Mucosa of stomach (tissue), 1 donor: ENCODE measurements around the gene ST6GALNAC4.

ENCODE experiments used
- H3K27me3 ChIP-seq: one replicate; pipeline ENCODE4 v1.7.0; 2013; ENCODE audit warnings: mild to moderate bottlenecking, low read length; ENCODE audit not compliant: control insufficient read depth, insufficient read depth
- H3K36me3 ChIP-seq: one replicate; pipeline ENCODE4 v1.7.0; 2013; ENCODE audit warnings: low read length; ENCODE audit not compliant: control insufficient read depth, insufficient read depth
- H3K4me1 ChIP-seq: one replicate; pipeline ENCODE4 v1.7.0; 2013; ENCODE audit warnings: mild to moderate bottlenecking, low read length; ENCODE audit not compliant: control insufficient read depth, insufficient read depth
- H3K4me3 ChIP-seq: one replicate; pipeline ENCODE4 v1.7.0; 2013; ENCODE audit warnings: low read length
- H3K9ac ChIP-seq: one replicate; pipeline ENCODE4 v1.7.0; 2013; ENCODE audit warnings: mild to moderate bottlenecking, low read length, moderate library complexity
- H3K9me3 ChIP-seq: one replicate; pipeline ENCODE4 v1.7.0; 2013; ENCODE audit warnings: mild to moderate bottlenecking, low read length, moderate library complexity; ENCODE audit not compliant: control insufficient read depth
- donor health status: Pancreatic carcinoma.

Gene ST6GALNAC4

DNA sequence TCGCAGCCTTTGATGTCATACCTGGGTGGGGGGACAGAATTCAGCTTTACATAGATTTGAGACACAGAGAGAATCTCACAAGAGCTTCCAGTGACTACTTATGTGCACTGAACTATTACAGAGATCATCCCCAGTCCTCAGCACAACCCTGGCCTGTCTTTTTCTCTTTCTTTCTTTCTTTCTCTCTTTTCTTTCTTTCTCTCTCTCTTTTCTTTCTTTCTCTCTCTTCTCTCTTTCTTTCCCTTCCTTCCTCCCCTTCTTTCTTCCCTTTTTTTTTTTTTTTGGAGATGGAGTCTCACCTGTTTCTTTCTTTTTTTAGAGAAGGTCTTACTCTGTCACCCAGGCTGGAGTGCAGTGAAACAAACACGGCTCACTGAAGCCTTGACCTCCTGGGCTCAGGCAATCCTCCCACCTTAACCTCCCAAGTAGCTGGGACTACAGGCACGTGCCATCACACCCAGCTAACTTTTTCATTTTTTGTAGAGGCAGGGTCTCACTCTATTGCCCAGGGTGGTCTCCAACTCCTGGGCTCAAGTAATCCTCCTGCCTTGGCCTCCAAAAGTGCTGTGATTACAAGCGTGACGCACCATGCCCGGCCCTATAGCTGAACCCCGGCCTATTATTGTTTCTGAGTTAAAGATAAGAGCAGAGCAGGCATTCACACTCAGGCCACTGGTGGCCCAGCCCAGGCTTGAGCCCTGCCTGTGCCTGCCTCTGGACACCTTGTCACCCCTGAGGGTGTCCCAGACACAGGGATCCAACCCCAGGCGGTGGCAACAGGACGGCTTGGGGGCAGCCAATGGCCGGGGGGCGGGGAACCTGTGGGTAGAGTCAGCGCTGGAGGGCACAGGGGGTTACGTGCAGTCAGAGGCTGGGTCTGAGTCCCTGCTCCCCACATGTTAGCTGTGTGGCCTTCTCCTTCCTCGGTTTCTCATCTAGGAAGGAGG lies 9.4 kb upstream of the ST6GALNAC4 start:
- no peaks in the 10 kb centered on the region for H3K36me3 ChIP-seq
- no peak overlapping the region for H3K4me3 ChIP-seq
- H3K27me3 ChIP-seq, result peaks cover 28% of the 10 kb centered on the region
- peaks cover 31% of the 10 kb centered on the region for H3K4me1 ChIP-seq
- no peaks in the 10 kb centered on the region for H3K9me3 ChIP-seq
- no peak overlapping the region for H3K9ac ChIP-seq

DNA sequence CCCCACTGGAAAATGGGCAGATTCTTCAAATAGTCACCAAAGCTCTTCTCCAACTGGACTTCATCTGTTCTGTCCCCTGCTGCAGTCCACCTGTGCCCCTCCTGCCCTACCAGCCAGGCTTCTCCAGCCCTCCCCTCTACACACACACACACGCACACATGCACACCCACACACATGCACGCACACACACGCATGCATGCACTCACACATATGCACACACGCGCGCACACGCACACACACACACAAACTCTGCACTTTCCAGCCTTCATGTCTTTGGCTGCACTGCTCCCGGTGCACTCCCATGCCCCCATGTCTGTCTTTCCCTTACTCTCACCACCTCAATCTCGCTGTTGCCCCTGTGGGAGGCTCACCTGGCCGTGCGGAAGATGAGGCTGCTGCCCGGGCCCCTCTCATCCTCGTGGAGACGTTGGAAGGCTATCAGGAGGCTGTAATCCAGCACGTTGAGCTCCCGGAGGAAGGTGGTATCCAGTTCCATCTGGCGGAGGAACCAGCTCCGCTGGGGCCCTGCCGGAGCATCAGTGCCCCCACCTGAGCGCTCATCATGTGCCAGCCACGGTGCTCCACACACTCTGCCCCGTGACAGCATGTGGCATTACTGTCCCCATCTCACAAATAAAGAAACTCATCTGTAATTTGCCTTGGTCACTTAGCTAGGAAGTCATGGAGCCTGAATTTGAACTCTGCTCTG lies 8.0 kb upstream of the ST6GALNAC4 start:
- Histone ChIP-seq H3K36me3 (no peaks in the 10 kb centered on the region), H3K27me3 (peaks cover 28% of the 10 kb centered on the region), H3K4me1 (peaks cover 22% of the 10 kb centered on the region), H3K9me3 (no peaks in the 10 kb centered on the region), H3K4me3 (no peak overlapping the region), H3K9ac (no peak overlapping the region)

DNA sequence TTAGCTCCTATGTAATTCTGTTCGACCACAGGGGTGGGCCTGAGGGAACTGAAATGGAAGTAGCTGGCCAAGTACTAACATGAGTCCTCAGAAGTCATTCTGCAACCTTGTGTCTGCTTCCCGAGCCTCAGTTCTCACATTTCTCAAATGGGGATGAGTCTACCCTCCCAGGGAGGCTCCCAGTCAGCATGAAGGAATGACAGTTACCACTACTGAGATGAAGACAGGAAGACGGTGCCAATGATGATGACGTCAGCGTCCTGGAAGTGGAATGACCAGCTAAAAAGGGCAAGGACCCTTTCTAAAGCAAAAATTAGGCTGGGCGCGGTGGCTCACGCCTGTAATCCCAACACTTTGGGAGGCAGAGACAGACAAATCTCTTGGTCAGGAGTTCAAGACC lies 6.9 kb upstream of the ST6GALNAC4 start:
- Histone ChIP-seq H3K27me3 (peaks cover 22% of the 10 kb centered on the region), H3K4me1 (peaks cover 30% of the 10 kb centered on the region)

DNA sequence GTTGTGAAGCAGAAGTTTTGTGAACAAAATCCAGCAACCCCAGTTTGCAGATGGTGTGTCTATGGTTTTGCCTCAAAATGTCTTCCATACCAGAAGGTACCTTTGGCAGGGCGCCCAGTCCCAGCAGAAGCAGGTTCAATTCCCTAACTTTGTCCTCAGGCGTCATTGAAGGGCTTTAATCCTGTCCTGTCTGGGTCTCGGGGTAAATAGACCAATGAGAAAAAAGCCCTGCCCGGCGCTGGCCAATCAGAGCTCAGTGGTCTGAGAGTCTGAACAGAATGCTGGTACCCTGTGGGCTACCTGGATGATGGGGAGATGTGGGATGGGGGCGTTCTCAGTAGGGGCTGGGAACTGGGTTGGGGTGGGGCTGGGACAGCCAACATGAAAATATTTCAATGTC lies 6.2 kb upstream of the ST6GALNAC4 start:
- no peak overlapping the region for H3K4me3 ChIP-seq
- no peaks in the 10 kb centered on the region for H3K9me3 ChIP-seq
- H3K9ac ChIP-seq, result no peak overlapping the region
- H3K36me3 ChIP-seq, result no peaks in the 10 kb centered on the region
- H3K27me3 ChIP-seq, result peaks cover 15% of the 10 kb centered on the region
- H3K4me1 ChIP-seq, result peaks cover 30% of the 10 kb centered on the region

More for the DNA sequence above, 6.9 kb upstream of the ST6GALNAC4 start:
- H3K4me3 ChIP-seq, result no peak overlapping the region
- H3K9ac ChIP-seq, result no peak overlapping the region
- no peaks in the 10 kb centered on the region for H3K9me3 ChIP-seq
- no peaks in the 10 kb centered on the region for H3K36me3 ChIP-seq

DNA sequence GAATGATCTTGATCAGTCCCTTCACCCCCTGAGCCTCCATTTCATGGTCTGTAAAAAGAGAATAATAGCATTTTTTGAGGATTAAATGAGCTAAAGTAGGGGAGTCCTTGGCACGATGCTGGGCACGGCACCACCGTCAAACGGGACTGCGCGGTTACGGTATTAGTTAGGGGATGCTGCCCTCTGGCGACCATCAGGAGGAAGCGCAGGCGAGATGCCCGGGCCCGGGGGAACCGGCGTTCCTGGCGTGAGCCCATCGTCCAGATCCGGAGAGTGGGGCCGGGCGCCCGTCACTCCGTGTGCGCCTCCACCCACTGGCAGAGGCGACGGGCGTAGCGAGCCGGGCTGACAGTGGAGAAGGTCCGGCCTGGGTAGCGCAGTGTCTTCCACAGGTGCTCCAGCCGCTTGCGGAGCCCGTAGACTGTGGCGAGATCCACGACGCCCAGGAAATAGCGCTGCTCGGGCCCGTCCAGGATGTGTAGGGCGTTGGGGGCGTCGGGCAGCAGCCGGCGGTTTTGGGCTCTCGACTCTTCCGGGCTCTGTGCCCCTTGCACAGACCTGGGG lies 4.8 kb upstream of the ST6GALNAC4 start:
- H3K36me3 ChIP-seq, result no peaks in the 10 kb centered on the region
- peaks cover 6% of the 10 kb centered on the region for H3K27me3 ChIP-seq
- H3K9me3 ChIP-seq, result no peaks in the 10 kb centered on the region
- H3K4me3 ChIP-seq, result no peak overlapping the region
- H3K4me1 ChIP-seq, result peaks cover 25% of the 10 kb centered on the region
- no peak overlapping the region for H3K9ac ChIP-seq

DNA sequence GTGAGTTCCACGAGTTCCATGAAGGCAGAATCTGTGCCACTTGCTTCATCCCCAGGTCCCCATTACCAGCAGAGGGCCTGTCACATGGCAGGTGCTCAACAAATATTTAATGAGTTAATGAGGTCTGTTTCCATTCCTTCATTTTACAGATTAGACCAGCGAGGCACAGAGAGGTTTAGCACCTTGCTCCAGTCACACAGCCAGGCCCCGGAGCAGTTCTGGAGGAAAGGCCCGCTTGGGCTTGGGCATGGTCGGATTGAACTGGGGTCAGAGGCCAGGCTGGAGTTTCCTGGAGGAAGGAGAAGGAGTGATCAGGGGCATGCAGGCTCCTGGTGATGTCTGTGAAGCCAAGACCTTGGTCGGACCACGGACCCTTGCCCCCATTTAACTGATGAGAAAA lies 4.0 kb upstream of the ST6GALNAC4 start:
- H3K36me3 ChIP-seq, result no peaks in the 10 kb centered on the region
- no peak overlapping the region for H3K9ac ChIP-seq

DNA sequence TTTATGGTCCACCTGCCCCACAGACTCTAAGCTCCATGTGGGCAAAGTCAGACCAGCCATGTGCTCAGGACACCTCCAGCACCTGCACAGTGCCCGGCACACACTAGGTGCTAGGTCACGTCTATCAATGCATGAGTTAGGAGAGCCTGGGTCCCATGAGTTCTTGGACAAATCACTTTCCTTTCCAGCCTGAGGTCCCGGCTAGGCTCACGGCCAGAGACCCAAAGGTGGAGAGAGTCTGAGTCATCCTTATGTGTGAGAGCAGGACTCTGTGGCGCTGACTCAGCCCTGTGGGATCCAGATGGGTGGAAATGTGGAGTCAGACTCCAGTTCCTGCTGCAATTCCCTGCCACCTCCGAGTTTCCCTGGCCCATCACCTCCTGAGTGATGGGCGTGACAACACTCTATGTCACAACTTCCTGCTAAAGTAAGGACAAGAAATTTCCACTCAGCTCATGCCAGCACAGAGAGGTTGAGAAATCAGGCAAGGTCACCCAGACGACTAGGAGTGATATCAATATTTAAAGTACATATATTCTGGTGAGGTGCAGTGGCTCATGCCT lies 2.5 kb upstream of the ST6GALNAC4 start:
- H3K4me1 ChIP-seq, result peaks cover 45% of the 10 kb centered on the region
- no peaks in the 10 kb centered on the region for H3K36me3 ChIP-seq
- no peaks in the 10 kb centered on the region for H3K9me3 ChIP-seq
- no peak overlapping the region for H3K9ac ChIP-seq
- H3K4me3 ChIP-seq, result no peak overlapping the region
- H3K27me3 ChIP-seq, result no peaks in the 10 kb centered on the region

More for the DNA sequence above, 4.0 kb upstream of the ST6GALNAC4 start:
- no peak overlapping the region for H3K4me3 ChIP-seq
- no peaks in the 10 kb centered on the region for H3K9me3 ChIP-seq
- peaks cover 30% of the 10 kb centered on the region for H3K4me1 ChIP-seq
- H3K27me3 ChIP-seq, result no peaks in the 10 kb centered on the region

DNA sequence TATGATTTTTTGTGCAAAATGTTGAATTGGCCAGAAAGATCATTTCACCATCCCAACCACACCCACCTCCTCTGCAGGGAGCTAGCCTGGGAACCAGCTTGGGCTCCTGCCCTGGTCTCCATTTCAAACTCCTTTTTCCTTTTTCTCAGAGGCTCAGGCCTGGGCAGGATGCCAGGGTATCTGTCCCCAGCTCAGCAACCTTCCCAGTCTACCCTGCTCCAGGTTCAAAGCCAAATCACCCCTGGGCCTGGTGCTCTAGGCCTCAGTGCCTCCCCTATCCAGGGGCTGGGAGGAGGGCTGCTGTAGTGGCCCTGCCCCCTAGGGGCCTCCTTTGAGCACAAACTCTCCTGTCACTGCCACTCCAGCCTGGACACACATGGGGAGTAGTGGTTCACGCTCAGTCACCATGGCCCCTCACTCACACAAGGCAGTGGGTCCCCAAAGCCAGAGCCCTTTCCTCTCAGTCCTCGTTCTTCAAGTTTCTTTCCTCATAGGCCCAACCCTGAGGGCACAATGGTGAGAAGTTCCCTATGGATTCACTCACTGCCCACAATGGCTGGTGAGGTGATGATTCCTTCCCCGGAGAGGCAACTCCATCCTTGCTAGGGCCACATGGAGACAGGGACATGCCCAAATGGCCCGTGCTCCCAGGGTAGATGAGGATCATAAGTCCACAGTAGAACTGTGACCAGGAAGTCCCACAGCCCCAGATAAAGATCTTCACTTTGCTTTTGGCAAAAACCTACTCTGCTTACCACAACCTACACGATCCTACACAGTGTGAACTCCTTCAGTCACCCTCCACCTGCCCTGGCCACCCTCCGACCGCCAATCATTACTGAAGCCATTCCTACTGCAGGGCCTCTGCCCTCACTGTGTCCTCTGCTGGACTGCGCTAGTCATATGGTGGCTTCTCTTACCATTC lies 1.6 kb upstream of the ST6GALNAC4 start:
- Histone ChIP-seq H3K4me1 (peaks cover 45% of the 10 kb centered on the region), H3K36me3 (no peaks in the 10 kb centered on the region), H3K27me3 (no peaks in the 10 kb centered on the region), H3K4me3 (no peak overlapping the region), H3K9me3 (no peaks in the 10 kb centered on the region), H3K9ac (no peak overlapping the region)

DNA sequence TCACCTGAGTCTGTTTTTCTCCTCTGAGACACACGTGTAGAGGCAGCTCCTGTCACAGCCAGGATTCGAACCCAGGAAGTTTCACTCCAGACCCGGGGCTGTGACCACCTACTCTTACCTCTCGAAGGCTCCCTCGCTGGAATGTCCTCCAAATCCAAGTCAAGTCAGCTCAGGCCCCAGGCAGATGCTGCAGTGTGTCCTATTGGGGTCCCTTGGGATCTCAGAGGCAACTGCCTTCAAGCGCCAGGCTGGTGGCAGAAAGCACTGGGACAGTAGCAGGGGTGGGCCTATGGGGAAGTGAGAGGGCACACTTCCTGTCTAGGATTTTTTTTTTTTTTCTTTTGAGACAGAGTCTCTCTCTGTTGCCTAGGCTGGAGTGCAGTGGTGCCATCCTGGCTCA lies 762 bp upstream of the ST6GALNAC4 start:
- peaks cover 52% of the 10 kb centered on the region for H3K4me1 ChIP-seq
- H3K9ac ChIP-seq, result no peak overlapping the region
- no peak overlapping the region for H3K4me3 ChIP-seq
- H3K9me3 ChIP-seq, result no peaks in the 10 kb centered on the region
- H3K36me3 ChIP-seq, result no peaks in the 10 kb centered on the region
- H3K27me3 ChIP-seq, result no peaks in the 10 kb centered on the region

DNA sequence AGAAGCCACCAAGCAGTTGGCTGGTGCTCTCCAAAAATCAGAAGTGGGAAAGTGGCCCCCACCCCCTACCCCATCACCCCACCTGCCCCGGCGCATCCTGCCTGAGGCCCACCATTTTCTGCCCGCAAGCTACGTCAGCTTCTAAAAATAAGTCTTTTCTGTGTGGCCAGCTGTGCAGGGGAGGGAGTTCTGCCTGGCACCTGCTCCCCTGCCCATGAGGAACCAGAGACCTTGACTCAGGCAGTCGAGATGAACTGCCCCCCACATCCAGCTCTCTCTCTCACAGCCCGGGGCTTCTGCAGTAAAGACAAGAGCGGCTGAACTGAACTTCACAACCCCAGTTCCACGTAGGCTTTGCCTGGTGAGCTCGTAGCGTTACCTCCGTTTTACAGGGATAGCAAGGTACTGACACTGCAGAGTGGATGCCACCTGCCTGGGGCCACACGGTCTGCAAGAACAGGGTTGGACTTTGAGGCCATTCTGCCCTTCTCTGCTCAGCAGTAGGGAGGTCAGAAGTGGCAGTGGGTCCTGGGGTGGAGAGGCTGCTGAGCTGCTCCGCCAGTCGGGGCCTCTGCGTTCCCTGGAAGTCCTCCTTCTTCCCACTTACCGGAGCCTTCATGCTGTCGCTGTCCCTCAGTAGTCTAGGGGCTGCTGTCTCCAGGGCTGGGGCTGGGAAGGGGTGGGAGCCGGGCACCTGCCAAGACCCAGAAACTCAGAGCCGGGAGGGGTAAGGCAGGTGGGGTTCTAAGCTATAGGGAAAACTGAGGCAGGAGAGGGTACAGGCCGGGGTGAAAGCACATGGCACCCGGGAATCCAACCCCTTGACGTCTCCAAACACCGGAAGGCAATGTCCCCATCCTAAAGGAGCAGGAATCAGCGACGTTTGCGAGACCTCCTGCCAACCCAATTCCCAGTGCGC lies 781 bp downstream of the ST6GALNAC4 start:
- H3K9me3 ChIP-seq, result no peaks in the 10 kb centered on the region
- peaks cover 61% of the 10 kb centered on the region for H3K4me1 ChIP-seq
- H3K4me3 ChIP-seq, result no peak overlapping the region
- peak overlapping the region; percentile 56 for H3K9ac ChIP-seq
- no peaks in the 10 kb centered on the region for H3K27me3 ChIP-seq
- no peaks in the 10 kb centered on the region for H3K36me3 ChIP-seq
